Hippocampal formation (tissue), 2 donors: Measurements from ENCODE around the gene TAP2.
"Not testable (repeated sequence)": the region's sequence is repeated elsewhere in the genome, so short reads cannot be mapped to it uniquely, and the experiment has no call there.

ENCODE experiments used
- DNase-seq, 2 donors: peaks; one replicate each; lab custom pipeline; 2025; lab: John Stamatoyannopoulos, UW

TAP2 gene

GRCh38 chr6:32838114-32838958 lies at the start of gene TAP2:
Gene TAP2 (minus strand): TSS chr6:32838739. CDS start chr6:32838233, 506 bp downstream.
- peak; percentile 96 for DNase-seq

GRCh38 chr6:32887616-32888015 lies 49.1 kb upstream of the TAP2 start:
- DNase-seq = peak in 1 of 2 donors; percentile 19

- no peak for DNase-seq
Measured at GRCh38 chr6:32886681-32887383, 48.3 kb upstream of the TAP2 start.

DNA sequence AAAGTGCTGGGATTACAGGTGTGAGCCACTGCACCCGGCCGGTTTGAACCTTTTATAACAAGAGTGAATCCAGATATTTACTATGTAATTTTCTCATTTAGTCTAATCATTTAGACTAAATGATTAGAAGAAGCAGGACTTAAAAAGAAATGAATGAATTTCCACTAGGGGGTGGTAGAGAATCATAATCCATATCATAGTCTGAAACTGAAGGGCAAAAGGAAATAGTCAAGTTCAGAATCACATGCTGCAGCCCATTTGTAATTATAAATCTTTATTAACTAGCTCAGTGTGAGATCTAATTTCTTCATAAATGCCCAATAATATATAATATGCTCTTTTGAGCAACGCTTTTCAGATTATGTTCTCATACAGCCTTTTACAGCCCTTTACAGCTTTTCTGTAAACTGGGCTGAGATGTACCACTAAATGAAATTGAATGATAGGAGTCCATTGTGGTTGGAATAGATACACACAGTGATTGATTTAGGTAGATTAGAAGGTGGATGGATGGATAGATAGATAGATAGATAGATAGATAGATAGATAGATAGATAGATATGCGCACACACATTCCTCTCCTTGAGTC lies 47.3 kb upstream of the TAP2 start:
- DNase-seq = peak in 1 of 2 donors; percentile 87

DNA sequence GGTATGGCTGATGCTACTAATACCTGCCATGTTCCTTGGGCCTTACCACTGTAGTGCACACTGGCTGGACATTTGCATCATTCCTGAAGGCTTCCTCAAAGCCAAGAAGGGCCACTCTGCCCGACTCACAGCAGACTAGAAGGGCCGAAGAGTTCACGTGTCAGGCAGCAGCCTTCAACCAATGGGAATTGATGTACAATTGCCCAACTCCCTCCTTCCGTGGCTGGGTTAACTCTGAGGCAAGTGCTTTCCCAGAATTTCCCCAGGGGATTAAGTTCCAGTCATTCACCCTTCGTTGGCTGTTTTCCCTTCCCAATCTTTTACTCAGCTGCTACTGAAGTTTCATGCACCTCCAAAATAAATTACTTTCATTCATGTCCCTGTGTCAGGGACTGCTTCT lies 45.2 kb upstream of the TAP2 start:
- peak in 1 of 2 donors; percentile 21 for DNase-seq

- DNase-seq = no peak
Measured at GRCh38 chr6:32882879-32883250, 44.3 kb upstream of the TAP2 start.

DNA sequence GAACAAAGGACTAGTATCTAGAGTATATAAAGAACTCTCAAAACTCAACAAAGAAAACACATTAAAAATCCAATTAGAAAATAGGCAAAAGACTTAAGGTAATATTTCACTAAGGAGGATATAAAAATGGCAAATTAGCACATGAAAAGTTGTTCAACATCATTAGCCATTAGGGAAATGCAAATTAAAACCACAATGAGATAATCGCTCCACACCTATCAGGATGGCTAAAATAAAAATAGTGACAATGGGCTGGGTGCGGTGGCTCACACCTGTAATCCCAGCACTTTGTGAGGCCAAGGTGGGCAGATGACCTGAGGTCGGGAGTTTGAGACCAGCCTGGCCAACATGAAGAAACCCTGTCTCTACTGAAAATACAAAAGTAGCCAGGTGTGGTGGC lies 42.4 kb upstream of the TAP2 start:
- not testable (repeated sequence) for DNase-seq

GRCh38 chr6:32879691-32880090 lies 41.2 kb upstream of the TAP2 start:
- no peak for DNase-seq

DNA sequence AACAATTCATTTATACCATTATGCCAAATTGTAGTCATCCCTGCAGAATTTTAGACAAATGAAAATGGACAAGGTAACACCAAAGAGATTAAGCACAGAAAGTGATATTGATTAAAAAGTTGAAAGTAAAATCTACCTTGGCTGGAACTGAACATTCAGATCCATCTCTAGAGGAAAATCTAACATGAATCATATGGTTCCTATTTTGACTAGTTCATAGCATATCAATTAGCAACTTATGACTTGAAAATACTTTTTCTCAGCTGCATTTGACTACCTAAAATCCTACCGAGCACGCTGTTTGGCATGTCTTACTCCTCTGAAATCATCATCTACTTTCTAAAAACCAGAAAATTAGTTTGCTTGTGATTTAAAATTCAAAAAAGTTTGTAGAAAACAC lies 38.1 kb upstream of the TAP2 start:
- no peak for DNase-seq

DNA sequence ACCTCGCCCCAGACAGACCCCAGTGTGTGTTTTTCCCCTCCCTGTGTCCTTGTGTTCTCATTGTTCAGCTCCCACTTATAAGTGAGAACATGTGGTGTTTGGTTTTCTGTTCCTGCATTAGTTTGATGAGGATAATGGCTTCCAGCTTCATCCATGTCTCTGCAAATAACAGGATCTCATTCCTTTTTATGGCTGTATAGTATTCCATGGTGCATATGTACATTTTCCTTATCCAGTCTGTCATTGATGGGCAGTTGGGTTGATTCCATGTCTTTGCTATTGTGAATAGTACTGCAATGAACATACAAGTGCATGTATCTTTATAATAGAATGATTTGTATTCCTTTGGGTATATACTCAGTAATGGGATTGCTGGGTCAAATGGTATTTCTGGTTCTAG lies 35.4 kb upstream of the TAP2 start:
- not testable (repeated sequence) for DNase-seq

DNA sequence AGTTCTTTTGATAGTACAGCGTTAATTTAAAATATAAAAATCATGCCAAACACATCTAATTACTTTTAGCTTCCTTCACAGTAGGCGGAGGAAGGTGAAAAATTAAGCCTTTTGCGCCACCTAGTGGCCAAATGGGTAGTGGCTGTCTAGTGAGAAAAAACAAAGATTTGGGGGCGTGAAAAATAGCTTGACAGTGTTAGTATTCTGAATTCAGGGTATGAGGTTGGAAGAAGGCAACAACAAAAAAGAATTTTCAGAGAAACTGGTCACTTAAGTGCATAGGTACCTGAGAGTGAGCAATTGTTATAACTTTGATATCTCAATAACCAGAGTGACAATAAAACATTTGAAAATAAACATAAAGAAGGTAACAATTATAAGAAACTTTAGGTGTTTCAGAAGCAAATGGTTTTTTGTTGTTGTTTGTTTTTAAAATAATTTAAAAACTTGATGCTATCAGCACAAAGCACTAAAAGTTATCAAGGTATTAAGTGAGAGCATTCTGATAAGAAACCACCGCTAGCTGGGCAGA lies 29.8 kb upstream of the TAP2 start:
- peak; percentile 56 to 65 for DNase-seq

DNA sequence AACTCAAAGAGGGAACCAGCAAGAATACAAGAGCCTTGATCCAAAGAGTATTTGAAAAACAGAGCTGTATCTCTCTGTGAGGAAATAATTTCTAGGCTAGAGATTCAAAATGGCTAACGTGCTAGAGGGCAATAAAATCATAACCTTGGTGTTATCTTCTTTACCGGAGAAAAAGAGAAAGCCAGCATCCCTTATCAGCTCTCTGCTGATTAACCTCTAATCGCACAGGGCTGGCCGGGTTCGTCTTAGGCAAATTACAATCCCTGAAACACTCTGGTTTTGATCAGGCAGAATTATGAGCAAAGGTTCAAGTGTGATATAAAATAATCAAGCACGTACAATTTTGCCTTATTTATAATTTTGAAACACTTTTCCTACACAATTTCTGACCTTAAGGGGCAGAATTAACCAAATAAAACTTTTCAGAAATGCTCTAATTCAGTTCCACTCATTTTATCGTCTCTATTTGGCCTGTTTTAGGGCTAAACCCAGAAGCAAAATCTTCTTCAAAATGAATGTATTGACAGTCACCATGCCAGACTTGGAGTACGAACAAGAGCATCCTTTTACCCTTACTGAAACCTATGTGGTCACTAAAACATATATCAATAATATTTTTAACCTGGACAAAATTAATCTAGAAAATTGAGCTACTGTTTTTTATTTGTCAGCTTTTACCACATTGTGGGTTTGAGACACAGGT lies 29.2 kb upstream of the TAP2 start:
- DNase-seq = no peak

DNA sequence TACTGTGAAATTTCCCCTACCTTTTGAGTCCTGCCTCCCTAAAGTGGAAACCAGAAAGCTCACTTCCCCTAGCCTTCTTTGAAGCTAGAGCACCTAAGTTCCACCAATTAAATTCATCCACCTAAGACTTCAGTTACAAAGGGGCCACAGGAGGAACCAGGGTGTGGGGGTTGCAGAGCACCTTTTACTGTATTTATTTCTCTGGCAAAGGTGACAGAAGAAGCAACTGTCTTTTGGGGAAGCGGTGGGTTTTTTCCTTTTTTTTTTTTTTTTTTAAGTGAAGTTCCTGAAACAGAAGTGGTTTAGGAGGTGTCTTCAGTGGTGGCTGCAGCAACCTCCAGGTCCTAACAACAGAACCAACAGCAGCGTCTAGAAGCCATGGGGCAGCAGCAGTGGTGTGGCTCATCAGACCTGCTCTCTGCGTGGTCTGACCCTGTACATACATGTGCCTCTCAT lies 28.5 kb upstream of the TAP2 start:
- DNase-seq = no peak

- no peak for DNase-seq
Measured at GRCh38 chr6:32865724-32866443, 27.3 kb upstream of the TAP2 start.

DNA sequence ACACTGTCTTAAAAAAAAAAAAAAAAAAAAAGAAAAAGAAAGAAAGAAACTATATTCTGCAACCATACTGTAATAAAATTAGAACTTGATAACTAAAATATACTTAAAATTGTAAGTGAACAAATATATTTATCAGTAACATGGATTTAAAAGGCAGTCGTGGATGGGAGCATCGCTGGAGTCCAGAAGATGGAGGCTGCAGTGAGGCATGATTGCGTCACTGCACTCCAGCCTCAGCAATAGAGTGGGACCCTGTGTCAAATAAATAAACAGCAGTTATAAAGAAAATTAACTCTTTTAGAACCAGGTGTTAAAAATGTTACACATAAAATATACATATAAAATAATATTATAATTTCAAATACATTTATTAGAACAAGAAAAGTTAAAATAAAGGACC lies 24.2 kb upstream of the TAP2 start:
- no peak for DNase-seq

GRCh38 chr6:32860674-32861073 lies 22.1 kb upstream of the TAP2 start:
- no peak for DNase-seq

DNA sequence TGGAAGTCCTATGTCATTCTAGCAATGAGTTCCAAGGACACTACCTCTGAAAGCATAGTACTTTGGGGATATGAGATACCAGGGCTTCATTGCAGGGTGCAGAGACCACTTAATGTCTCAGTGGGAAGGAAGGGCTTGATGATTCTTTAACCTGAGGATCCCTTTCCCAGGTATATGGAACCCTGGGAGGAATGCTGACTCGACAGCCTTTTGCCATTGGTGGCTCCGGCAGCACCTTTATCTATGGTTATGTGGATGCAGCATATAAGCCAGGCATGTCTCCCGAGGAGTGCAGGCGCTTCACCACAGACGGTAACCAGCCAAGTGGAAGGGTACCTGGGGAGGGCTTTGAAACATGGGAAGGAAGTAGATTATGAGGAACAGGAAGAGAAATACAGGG lies 19.7 kb upstream of the TAP2 start:
- DNase-seq = no peak

DNA sequence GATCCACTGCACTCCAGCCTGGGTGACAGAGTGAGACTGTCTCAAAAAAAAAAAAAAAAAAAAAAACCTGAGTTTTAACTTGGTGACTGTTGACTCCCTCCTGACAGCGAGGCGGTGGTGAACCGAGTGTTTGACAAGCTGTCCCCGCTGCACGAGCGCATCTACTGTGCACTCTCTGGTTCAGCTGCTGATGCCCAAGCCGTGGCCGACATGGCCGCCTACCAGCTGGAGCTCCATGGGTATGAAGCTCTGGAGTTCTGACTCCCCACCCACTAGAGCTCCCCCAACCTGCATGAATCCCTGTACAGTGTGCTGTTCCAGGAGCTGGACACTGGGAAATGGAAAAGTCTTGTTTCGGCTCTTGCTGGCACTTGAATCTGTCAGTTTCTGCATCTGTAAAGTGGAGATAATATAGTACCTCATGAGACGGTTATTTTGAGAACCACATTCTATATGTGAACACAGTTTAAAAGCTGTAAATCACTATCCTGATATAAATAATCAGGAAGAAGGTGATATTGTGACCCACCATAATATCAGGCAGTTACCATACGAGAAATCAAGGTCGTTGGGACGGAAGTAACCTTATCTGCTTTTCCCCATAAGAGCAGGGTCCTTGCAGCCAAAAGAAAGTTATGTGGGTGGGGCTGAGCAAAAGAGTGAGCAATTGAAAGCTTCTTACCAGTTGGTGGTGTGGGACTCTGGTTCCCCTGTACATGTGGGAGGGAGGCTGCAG lies 18.8 kb upstream of the TAP2 start:
- no peak for DNase-seq

- no peak for DNase-seq
Measured at GRCh38 chr6:32855467-32856174, 17.1 kb upstream of the TAP2 start.
